ENCODE results near the gene MLLT1. TPM values are rescaled to one million over a fixed set of nuclear protein-coding genes. Genes with fewer than 3 reads are reported as not detected.

The MLLT1 gene
- total RNA-seq, 1 experiment from 2014 or later: 55.0 TPM

- Histone ChIP-seq H3K79me2 (ENCODE audit: insufficient read depth, low read length) (no peaks in the 10 kb centered on the region), H3K4me2 (ENCODE audit: low read length) (no peak overlapping the region), H3K4me3 (replicated peaks in 1 of 2; ENCODE audit: low read depth in 1 of 2, low read length in 2 of 2) (no peak overlapping the region), H3K9ac (ENCODE audit: low read length) (no peak overlapping the region), H3K27me3 (ENCODE audit: insufficient read depth, low read length) (no peaks in the 10 kb centered on the region), H3K9me3 (ENCODE audit: control insufficient read depth in 1 of 2, insufficient read depth in 1 of 2, low read depth in 1 of 2, low read length in 2 of 2) (no peaks in the 10 kb centered on the region), H4K20me1 (ENCODE audit: insufficient read depth) (no peaks in the 10 kb centered on the region), H3K27ac (ENCODE audit: low read depth, low read length) (no peak overlapping the region), H3K9me2 (ENCODE audit: insufficient read depth) (no peaks in the 10 kb centered on the region), H3K4me1 (ENCODE audit: control insufficient read depth in 1 of 2, insufficient read depth in 2 of 2, low read length in 2 of 2) (no peaks in the 10 kb centered on the region), H3K36me3 (ENCODE audit: control insufficient read depth in 1 of 2, insufficient read depth in 2 of 2, low read length in 2 of 2) (no peaks in the 10 kb centered on the region), H2AFZ (ENCODE audit: low read depth, low read length, poor library complexity, severe bottlenecking) (no peak overlapping the region)
- intact Hi-C loops (cut with micrococcal nuclease): no loop called here
- CTCF ChIA-PET: no interaction called here
- DNase-seq (ENCODE audit: low read depth, low spot score): no peak
- ATAC-seq: no peak
- no TSS peak for BruUV-seq (replicated peaks)
- POLR2A ChIA-PET: no interaction called here
- RAD21 ChIA-PET (ENCODE audit: low non-redundant PET in 1 of 2, low total read pairs in 2 of 2, uncharacterized antibody in 2 of 2, unreplicated experiment in 2 of 2): no interaction called here
- TF ChIP-seq EZH2phosphoT487 (IDR thresholded peaks at IDR 0.05; ENCODE audit: borderline replicate concordance): no peak
- TF ChIP-seq POLR2A (IDR thresholded peaks at IDR 0.05; ENCODE audit: borderline replicate concordance, extremely low read depth, insufficient read depth, insufficient read length): no peak
- no peak for TF ChIP-seq YY1 (IDR thresholded peaks at IDR 0.05; ENCODE audit: extremely low read depth, insufficient replicate concordance, low read depth, low read length)
- TF ChIP-seq CBX3 (IDR thresholded peaks at IDR 0.05; ENCODE audit: low read depth): no peak
- no peak for TF ChIP-seq EGR1 (IDR thresholded peaks at IDR 0.05; ENCODE audit: low read depth)
- TF ChIP-seq SRF (IDR thresholded peaks at IDR 0.05; ENCODE audit: low read depth): no peak
- TF ChIP-seq MAX (IDR thresholded peaks at IDR 0.05): no peak
- no peak for TF ChIP-seq CTCF (IDR thresholded peaks at IDR 0.05 in 2 of 3, conservative IDR thresholded peaks at IDR 0.05 in 1 of 3; ENCODE audit: borderline replicate concordance in 1 of 3, insufficient read depth in 1 of 3, low read depth in 2 of 3, low read length in 2 of 3)
- TF ChIP-seq ZNF274 (IDR thresholded peaks at IDR 0.05; ENCODE audit: low read depth, low read length): no peak
- TF ChIP-seq ZBTB33 (IDR thresholded peaks at IDR 0.05; ENCODE audit: extremely low read depth, insufficient replicate concordance, low read length): no peak
- TF ChIP-seq RAD21 (IDR thresholded peaks at IDR 0.05; ENCODE audit: low read depth): no peak
- TF ChIP-seq REST (IDR thresholded peaks at IDR 0.05; ENCODE audit: low read depth): no peak
- TF ChIP-seq ELF1 (IDR thresholded peaks at IDR 0.05; ENCODE audit: borderline replicate concordance, low read depth): no peak
- no peak for TF ChIP-seq SP1 (IDR thresholded peaks at IDR 0.05; ENCODE audit: low read depth)
- no peak for TF ChIP-seq CEBPB (IDR thresholded peaks at IDR 0.05; ENCODE audit: low read depth)
- no peak for TF ChIP-seq SIN3A (IDR thresholded peaks at IDR 0.05; ENCODE audit: low read depth)
Observed at GRCh38 chr19:6313398-6313969, 33.7 kb upstream of the MLLT1 start.
